Panc1 (cell line): Measurements from ENCODE around the gene FAM83B.

ENCODE experiments used
- CTCF ChIP-seq: fragments of 450-650 bp; IDR thresholded peaks from 2 replicates; pipeline ENCODE4 v1.5.1; 2017; ENCODE audit warnings: mild to moderate bottlenecking
- TCF7L2 ChIP-seq: IDR thresholded peaks from 2 replicates; pipeline ENCODE4 v1.6.1; 2011; ENCODE audit warnings: mild to moderate bottlenecking, low read depth, low read length, inconsistent platforms

- no peak for TF ChIP-seq TCF7L2
- no peak for TF ChIP-seq CTCF
Measured at GRCh38 chr6:54893818-54894217, 47.2 kb downstream of the FAM83B start.
